ENCODE measurements around the gene CYP27A1. TPM values are rescaled to one million over a fixed set of nuclear protein-coding genes. Genes with fewer than 3 reads are reported as not detected.

Gene CYP27A1
- total RNA-seq, 1 donor from 2014 or later = 30.0 TPM

GRCh38 chr2:218812096-218812815 is 30.3 kb downstream of the CYP27A1 start:
- no peak overlapping the region for H3K27ac ChIP-seq
- H3K36me3 ChIP-seq = peaks cover 0 to 36% of the 10 kb centered on the region in 2 donors
- no peak for DNase-seq (ENCODE audit: extremely low spot score in 2 of 2)
- intact Hi-C loops (cut with DNase I) = loop anchor here (10.0 kb wide), 1 partner anchor 1403 kb away; no protein-coding TSS in a partner anchor
- peaks cover 1% of the 10 kb centered on the region for H3K4me1 ChIP-seq
- H3K9me3 ChIP-seq = no peaks in the 10 kb centered on the region
- no peak for TF ChIP-seq POLR2AphosphoS5 (IDR thresholded peaks at IDR 0.05; ENCODE audit: insufficient read depth in 1 of 2, low read depth in 1 of 2)
- TF ChIP-seq POLR2A (IDR thresholded peaks at IDR 0.05) = no peak
- no peak for TF ChIP-seq CTCF (IDR thresholded peaks at IDR 0.05)
- H3K4me3 ChIP-seq = no peak overlapping the region
- H3K27me3 ChIP-seq = no peaks in the 10 kb centered on the region

GRCh38 chr2:218812861-218813260 is 30.9 kb downstream of the CYP27A1 start:
- intact Hi-C loops (cut with DNase I) = loop anchor here (10.0 kb wide), 1 partner anchor 1402 kb away; no protein-coding TSS in a partner anchor
- no peak overlapping the region for H3K27ac ChIP-seq
- no peak for DNase-seq (ENCODE audit: extremely low spot score in 2 of 2)

GRCh38 chr2:218813771-218814460 is 32.0 kb downstream of the CYP27A1 start:
- Histone ChIP-seq H3K27ac (no peak overlapping the region), H3K36me3 (peaks cover 0 to 36% of the 10 kb centered on the region in 2 donors)
- no peak for DNase-seq (ENCODE audit: extremely low spot score in 2 of 2)

More at GRCh38 chr2:218812861-218813260, 30.9 kb downstream of the CYP27A1 start:
- TF ChIP-seq CTCF (IDR thresholded peaks at IDR 0.05) (no peak), POLR2AphosphoS5 (IDR thresholded peaks at IDR 0.05; ENCODE audit: insufficient read depth in 1 of 2, low read depth in 1 of 2) (no peak), POLR2A (IDR thresholded peaks at IDR 0.05) (no peak)
- no peak overlapping the region for H3K4me3 ChIP-seq
- H3K27me3 ChIP-seq = no peaks in the 10 kb centered on the region
- H3K9me3 ChIP-seq = no peaks in the 10 kb centered on the region
- no peaks in the 10 kb centered on the region for H3K4me1 ChIP-seq
- H3K36me3 ChIP-seq = peaks cover 0 to 36% of the 10 kb centered on the region in 2 donors

GRCh38 chr2:218814540-218815243 is 32.7 kb downstream of the CYP27A1 start:
- Histone ChIP-seq H3K9me3 (no peaks in the 10 kb centered on the region), H3K4me1 (no peaks in the 10 kb centered on the region), H3K27me3 (no peaks in the 10 kb centered on the region), H3K36me3 (peaks cover 0 to 36% of the 10 kb centered on the region in 2 donors), H3K27ac (no peak overlapping the region), H3K4me3 (no peak overlapping the region)
- no peak for TF ChIP-seq CTCF (IDR thresholded peaks at IDR 0.05)
- no peak for TF ChIP-seq POLR2A (IDR thresholded peaks at IDR 0.05)
- TF ChIP-seq POLR2AphosphoS5 (IDR thresholded peaks at IDR 0.05; ENCODE audit: insufficient read depth in 1 of 2, low read depth in 1 of 2) = no peak
- DNase-seq (ENCODE audit: extremely low spot score in 2 of 2) = no peak
- intact Hi-C loops (cut with DNase I) = loop anchor here (10.0 kb wide), 1 partner anchor 1400 kb away; no protein-coding TSS in a partner anchor

More at GRCh38 chr2:218813771-218814460, 32.0 kb downstream of the CYP27A1 start:
- Histone ChIP-seq H3K4me1 (no peaks in the 10 kb centered on the region), H3K4me3 (no peak overlapping the region), H3K27me3 (no peaks in the 10 kb centered on the region), H3K9me3 (no peaks in the 10 kb centered on the region)
- TF ChIP-seq POLR2A (IDR thresholded peaks at IDR 0.05) (no peak), POLR2AphosphoS5 (IDR thresholded peaks at IDR 0.05; ENCODE audit: insufficient read depth in 1 of 2, low read depth in 1 of 2) (no peak), CTCF (IDR thresholded peaks at IDR 0.05) (no peak)
- intact Hi-C loops (cut with DNase I) = loop anchor here (10.0 kb wide), 1 partner anchor 1401 kb away; no protein-coding TSS in a partner anchor

All from vagina (tissue), 2 donors.